IMR-90 (cell line): ENCODE measurements around the gene CLK3.

Experiments
- BHLHE40 ChIP-seq: fragments of 150-350 bp; IDR thresholded peaks from 2 replicates; pipeline ENCODE4 v1.6.1; 2016; ENCODE audit warnings: mild to moderate bottlenecking, low read depth, low read length
- CEBPB ChIP-seq: IDR thresholded peaks from 2 replicates; pipeline ENCODE4 v1.6.1; 2012; ENCODE audit warnings: low read depth, low read length, improper control_type of control experiment
- CHD1 ChIP-seq: IDR thresholded peaks from 2 replicates; pipeline ENCODE4 v1.6.1; 2012; ENCODE audit warnings: low read depth, low read length, improper control_type of control experiment
- MXI1 ChIP-seq: IDR thresholded peaks from 2 replicates; pipeline ENCODE4 v1.6.1; 2012; ENCODE audit warnings: low read depth, mild to moderate bottlenecking, low read length, moderate library complexity, borderline replicate concordance
- POLR2A ChIP-seq: IDR thresholded peaks from 2 replicates; pipeline ENCODE4 v1.6.1; 2012; ENCODE audit warnings: mild to moderate bottlenecking, low read depth, low read length
- RAD21 ChIP-seq: IDR thresholded peaks from 2 replicates; pipeline ENCODE4 v1.6.1; 2012; ENCODE audit warnings: low read length, improper control_type of control experiment
- RFX5 ChIP-seq: IDR thresholded peaks from 2 replicates; pipeline ENCODE4 v1.8.0; 2012; ENCODE audit warnings: low read depth, mild to moderate bottlenecking, low read length, moderate library complexity
- SMC3 ChIP-seq: fragments of 150-350 bp; IDR thresholded peaks from 2 replicates; pipeline ENCODE4 v1.6.1; 2016; ENCODE audit warnings: low read depth, mild to moderate bottlenecking, antibody characterized with exemption, low read length, moderate library complexity
- TF ChIP-seq, protein P1 (sequence below): conservative IDR thresholded peaks from 2 replicates; pipeline ENCODE4 v1.5.1; 2012; ENCODE audit warnings: mild to moderate bottlenecking, low read depth, low read length, improper control_type of control experiment
- TF ChIP-seq, protein P2 (sequence below): fragments of 150-350 bp; IDR thresholded peaks from 2 replicates; pipeline ENCODE4 v1.6.1; 2017; ENCODE audit warnings: mild to moderate bottlenecking, antibody characterized with exemption, low read length, low read depth

DNA sequence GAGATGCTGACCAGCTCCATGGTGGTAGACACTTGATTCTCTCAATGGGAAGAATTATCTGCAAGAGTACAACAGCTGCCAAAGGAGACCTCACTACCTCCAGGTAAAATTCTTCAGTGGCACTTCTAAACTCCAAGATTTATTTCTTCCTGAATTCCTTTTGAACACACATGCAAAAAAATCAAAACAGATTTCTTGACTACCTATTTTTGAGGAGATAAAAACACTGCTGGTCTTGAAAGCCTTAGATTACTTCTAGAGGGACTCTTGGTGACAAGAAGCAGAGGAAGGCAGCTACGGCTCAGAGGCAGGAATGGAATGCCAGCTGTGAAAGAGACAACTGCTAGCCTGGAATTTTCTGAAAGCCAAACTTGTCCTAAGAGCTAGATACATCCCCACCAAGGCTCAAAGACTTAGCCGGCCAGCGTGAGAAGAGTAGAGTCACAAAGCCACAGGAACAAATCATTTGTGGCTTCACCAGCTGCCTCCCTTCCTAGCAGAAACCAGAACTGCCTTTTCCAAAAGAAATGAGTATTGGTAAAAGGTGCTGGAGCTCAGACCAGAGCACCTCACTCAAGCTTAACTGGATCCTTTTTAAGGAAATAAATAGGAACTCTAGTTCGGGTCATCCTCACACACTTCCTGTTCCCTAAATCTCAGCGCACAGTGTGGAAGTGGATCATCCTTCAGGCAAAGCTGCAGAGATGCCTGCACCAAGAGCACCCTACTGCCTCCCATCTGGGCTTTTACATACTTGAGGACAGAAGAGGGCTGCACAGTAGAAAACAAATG, 32.6 kb downstream of the CLK3 start:
- TF ChIP-seq, protein P1, sequence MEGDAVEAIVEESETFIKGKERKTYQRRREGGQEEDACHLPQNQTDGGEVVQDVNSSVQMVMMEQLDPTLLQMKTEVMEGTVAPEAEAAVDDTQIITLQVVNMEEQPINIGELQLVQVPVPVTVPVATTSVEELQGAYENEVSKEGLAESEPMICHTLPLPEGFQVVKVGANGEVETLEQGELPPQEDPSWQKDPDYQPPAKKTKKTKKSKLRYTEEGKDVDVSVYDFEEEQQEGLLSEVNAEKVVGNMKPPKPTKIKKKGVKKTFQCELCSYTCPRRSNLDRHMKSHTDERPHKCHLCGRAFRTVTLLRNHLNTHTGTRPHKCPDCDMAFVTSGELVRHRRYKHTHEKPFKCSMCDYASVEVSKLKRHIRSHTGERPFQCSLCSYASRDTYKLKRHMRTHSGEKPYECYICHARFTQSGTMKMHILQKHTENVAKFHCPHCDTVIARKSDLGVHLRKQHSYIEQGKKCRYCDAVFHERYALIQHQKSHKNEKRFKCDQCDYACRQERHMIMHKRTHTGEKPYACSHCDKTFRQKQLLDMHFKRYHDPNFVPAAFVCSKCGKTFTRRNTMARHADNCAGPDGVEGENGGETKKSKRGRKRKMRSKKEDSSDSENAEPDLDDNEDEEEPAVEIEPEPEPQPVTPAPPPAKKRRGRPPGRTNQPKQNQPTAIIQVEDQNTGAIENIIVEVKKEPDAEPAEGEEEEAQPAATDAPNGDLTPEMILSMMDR = no peak
- TF ChIP-seq, protein P2, sequence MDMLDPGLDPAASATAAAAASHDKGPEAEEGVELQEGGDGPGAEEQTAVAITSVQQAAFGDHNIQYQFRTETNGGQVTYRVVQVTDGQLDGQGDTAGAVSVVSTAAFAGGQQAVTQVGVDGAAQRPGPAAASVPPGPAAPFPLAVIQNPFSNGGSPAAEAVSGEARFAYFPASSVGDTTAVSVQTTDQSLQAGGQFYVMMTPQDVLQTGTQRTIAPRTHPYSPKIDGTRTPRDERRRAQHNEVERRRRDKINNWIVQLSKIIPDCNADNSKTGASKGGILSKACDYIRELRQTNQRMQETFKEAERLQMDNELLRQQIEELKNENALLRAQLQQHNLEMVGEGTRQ = no peak
- TF ChIP-seq POLR2A (no peak), CEBPB (no peak), RAD21 (no peak), MXI1 (no peak), RFX5 (no peak), CHD1 (no peak), SMC3 (no peak), BHLHE40 (no peak)
